ENCODE data around the gene DEGS2.

DEGS2 gene

DNA sequence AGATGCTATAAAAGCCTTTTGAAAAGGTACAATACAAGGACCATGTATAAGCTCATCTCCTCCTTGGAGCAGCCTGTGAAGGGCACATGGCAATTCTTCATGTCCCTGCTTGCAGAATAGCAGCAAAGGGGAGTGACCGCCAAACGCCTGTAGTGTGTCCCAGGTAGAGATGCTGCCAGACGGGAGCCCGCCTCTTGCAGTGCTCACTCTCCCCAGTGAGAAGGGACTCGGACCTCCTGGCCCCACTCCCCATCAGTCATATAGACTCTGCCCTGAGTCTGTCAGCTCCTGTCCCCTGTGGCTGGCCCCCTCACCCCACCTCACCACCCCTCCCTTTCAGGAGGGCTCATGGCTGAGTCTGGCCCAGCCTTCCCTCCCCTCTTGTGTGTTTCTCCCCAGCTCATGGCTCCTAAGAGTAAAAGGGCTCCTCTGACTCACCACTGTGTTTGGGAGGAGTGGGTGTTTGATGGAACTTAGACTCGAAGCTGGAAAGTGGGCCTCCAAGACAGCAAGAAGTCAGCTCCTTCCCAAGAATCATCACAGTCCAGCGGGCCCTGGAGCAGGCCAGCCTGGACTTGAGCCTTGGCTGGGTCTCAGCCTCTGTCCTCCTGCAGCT, 40.9 kb downstream of the DEGS2 start:
- TF ChIP-seq, protein P1, sequence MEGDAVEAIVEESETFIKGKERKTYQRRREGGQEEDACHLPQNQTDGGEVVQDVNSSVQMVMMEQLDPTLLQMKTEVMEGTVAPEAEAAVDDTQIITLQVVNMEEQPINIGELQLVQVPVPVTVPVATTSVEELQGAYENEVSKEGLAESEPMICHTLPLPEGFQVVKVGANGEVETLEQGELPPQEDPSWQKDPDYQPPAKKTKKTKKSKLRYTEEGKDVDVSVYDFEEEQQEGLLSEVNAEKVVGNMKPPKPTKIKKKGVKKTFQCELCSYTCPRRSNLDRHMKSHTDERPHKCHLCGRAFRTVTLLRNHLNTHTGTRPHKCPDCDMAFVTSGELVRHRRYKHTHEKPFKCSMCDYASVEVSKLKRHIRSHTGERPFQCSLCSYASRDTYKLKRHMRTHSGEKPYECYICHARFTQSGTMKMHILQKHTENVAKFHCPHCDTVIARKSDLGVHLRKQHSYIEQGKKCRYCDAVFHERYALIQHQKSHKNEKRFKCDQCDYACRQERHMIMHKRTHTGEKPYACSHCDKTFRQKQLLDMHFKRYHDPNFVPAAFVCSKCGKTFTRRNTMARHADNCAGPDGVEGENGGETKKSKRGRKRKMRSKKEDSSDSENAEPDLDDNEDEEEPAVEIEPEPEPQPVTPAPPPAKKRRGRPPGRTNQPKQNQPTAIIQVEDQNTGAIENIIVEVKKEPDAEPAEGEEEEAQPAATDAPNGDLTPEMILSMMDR (IDR thresholded peaks at IDR 0.05; ENCODE audit: control insufficient read depth, insufficient read depth, low read depth, low read length, missing control alignments), result no peak
- H3K4me3 ChIP-seq (ENCODE audit: control insufficient read depth, low read depth, low read length), result no peak overlapping the region
- DNase-seq (ENCODE audit: low read depth), result no peak

DNA sequence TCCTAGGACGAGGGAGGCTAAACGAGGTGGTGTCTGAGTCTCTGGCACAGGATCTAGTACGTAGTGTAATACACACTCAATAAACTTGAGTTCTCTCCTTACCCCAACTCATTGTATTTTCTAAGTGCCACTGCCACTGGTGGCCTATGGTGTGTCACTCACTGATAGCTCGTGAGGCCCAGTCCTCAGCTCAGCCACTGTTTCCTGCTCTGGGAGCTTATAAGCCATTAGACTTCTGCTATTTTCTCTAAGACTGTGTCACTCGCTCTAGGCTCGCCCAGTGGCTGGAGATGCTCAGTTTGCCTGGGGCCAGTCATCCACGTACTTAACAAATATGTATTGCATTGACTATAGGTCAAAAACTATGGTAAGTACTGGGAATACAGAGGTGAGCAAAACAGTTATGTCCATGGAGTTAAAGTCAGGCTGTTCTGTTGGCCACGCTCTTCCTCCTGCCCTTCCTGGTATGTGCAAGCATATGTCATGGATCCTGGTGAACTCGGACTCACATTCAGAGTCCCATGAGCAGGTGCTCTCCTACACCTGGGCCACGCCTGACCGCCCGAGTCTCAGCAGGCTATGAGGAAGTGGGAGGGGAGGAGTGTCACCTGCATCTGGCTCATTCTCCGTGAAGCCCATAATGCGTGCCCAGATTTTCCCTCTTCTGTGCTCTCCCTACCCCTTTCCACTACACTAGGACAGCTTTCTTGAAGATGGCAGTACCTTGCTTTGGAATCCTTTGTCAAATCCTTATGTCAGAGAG, 41.6 kb downstream of the DEGS2 start:
- no peak overlapping the region for H3K4me3 ChIP-seq (ENCODE audit: control insufficient read depth, low read depth, low read length)
- TF ChIP-seq, protein P1 (IDR thresholded peaks at IDR 0.05; ENCODE audit: control insufficient read depth, insufficient read depth, low read depth, low read length, missing control alignments), result no peak
- DNase-seq (ENCODE audit: low read depth), result no peak

DNA sequence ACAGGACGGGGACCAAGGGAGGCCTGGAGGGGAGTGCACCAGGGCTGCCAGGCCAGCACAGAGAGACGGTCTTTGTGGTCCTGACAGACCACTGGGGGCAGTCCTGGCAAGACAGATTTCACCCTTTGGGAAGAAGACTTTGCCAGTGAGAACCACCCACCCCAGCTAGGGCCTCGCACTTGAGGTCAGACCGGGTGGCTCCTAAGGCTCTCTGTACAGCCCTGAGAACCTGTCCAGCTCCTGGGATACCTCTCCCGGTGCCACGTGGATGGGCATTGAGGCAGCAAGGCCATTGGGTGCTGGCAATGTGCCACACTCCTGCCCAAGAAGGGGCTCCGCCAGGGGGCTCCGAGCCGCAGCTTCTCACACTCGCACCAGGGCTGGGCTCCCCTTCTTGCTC, 42.4 kb downstream of the DEGS2 start:
- no peak overlapping the region for H3K4me3 ChIP-seq (ENCODE audit: control insufficient read depth, low read depth, low read length)
- TF ChIP-seq, protein P1 (IDR thresholded peaks at IDR 0.05; ENCODE audit: control insufficient read depth, insufficient read depth, low read depth, low read length, missing control alignments), result no peak
- DNase-seq (ENCODE audit: low read depth), result no peak

DNA sequence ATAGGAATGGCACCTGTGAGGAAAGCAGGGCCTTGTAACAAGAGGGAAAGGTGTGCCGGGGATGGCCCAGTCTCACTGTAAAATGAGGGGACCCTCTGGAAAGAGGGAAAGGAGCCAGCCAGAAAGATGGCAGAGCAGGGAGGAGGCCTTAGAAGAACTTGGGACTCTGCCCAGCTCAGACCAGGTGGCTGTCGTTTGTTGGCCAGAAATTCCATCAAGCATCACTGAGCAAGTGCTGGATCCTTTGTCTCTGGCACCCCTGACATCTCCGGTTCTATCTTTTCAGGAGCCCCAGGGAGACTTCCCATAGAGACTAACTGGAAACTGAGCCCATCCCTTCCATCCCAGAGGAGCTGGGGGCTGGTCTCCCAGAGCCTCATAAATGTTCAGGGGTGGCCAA, 43.3 kb downstream of the DEGS2 start:
- TF ChIP-seq, protein P1 (IDR thresholded peaks at IDR 0.05; ENCODE audit: control insufficient read depth, insufficient read depth, low read depth, low read length, missing control alignments), result no peak
- no peak for DNase-seq (ENCODE audit: low read depth)
- H3K4me3 ChIP-seq (ENCODE audit: control insufficient read depth, low read depth, low read length), result no peak overlapping the region

DNA sequence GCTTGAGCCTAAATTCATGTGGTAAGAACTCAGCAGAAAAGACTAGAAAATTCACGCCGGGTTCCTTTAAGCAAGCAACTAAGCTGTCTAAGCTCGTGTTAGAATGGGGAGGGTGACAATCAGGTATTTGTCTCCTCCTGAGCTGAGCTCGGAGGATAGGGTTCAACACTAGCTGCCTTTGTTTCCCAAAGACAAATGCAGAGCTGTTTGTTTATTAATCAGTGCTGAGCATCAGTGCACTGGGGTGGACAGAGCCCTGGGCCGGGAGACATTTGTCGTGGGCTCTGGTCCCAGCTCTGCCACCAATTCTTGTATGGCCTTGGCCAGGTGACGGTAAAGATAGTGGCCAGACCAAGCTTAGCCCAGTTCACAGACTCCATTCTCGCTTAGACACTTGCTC, 43.7 kb downstream of the DEGS2 start:
- DNase-seq (ENCODE audit: low read depth), result no peak
- H3K4me3 ChIP-seq (ENCODE audit: control insufficient read depth, low read depth, low read length), result no peak overlapping the region
- TF ChIP-seq, protein P1 (IDR thresholded peaks at IDR 0.05; ENCODE audit: control insufficient read depth, insufficient read depth, low read depth, low read length, missing control alignments), result no peak

DNA sequence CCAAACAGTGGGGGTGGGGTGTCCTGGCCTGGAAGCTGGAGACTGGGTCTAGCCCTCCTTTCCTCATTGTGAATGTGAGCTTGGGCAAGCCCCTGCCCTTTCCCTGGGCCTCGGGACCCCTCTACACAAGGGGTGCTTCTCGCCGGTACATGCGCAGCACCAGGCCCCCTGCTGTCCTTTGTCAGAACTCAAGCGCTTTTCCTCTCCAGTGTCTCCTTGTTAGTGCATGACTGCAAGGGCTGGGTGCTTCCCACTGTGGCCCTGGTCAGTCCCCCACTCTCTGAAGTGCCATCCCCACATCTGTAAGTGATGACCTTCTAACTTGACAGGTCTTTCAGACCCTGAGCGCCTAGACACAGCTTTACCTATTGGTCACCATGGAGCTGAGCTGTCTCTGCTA, 44.2 kb downstream of the DEGS2 start:
- DNase-seq (ENCODE audit: low read depth), result no peak
- no peak overlapping the region for H3K4me3 ChIP-seq (ENCODE audit: control insufficient read depth, low read depth, low read length)
- TF ChIP-seq, protein P1 (IDR thresholded peaks at IDR 0.05; ENCODE audit: control insufficient read depth, insufficient read depth, low read depth, low read length, missing control alignments), result no peak
